HG02610 (cell line): ENCODE measurements around the gene LIAS.
"Not testable (repeated sequence)": the region's sequence is repeated elsewhere in the genome, so short reads cannot be mapped to it uniquely, and the experiment has no call there.

Experiments used
- ATAC-seq: cut with Tn5 transposase; IDR thresholded peaks from one replicate; pipeline ENCODE4 v1.9.1; 2021; ENCODE audit warnings: mild to moderate bottlenecking, moderate library complexity; ENCODE audit not compliant: unreplicated experiment

Gene LIAS

DNA sequence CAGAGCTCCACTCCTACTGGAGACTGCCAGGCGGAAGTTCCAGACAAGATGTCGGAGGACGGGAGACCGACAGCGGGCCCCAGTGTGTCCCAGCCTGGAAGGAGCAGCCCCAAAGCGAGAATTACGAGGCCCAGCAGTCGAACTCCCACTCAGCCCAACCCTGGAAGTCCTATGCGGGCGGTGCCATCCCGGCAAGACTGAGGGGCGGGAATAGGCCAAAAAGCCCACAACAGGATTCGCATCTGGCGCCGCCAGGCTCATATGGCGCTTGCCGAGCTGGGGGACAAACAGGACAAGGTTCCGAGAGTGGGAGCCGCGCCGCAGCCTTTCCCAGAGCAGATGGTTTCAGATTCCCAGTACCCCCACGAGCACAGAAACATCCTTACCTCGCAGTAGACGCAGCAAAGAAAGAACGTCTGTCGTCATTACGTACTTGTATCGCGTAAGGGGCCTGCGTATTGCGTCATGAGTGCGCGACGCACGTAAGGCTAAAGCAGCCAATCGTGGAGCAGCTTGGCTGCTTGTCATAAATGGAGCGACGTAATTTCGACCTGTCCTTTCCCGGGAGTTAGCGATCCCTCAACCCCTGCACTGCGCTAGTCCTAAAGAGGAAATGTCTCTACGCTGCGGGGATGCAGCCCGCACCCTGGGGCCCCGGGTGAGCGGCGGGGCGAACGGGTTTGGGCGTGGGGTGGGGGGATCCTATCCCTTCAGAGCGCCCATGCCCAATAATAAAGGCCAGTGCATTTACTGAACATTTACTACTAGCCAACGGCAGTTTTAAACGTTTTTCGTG is at the start of gene LIAS, which contains the start of gene RPL9:
LIAS (plus strand) TSS at position 552 of the 796 bp plus-strand sequence; CDS start at position 614, 62 bp downstream.
RPL9 (minus strand) TSS at position 418 of the 796 bp plus-strand sequence. CDS start 483 bp downstream, outside the sequence.
- peak; percentile 82 for ATAC-seq

DNA sequence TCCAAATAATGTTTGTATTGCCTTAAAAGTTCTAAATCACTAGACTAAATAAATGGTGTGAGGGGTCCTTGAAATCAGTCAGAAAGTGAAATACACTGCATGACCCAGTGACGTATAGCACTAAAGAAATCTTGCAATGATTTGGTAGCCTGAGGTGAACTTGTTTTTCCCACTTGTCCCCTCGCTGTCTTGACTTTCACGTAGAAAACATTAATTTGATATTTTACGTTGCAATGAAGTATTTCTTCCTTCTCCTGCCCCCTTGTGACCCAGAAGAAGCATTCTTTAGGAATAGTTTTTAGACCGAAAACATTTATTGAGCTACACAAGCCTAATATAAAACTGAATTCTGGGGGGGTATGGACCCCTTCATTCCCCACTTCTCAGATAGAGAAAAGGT is 48.4 kb upstream of the LIAS start:
- no peak for ATAC-seq

DNA sequence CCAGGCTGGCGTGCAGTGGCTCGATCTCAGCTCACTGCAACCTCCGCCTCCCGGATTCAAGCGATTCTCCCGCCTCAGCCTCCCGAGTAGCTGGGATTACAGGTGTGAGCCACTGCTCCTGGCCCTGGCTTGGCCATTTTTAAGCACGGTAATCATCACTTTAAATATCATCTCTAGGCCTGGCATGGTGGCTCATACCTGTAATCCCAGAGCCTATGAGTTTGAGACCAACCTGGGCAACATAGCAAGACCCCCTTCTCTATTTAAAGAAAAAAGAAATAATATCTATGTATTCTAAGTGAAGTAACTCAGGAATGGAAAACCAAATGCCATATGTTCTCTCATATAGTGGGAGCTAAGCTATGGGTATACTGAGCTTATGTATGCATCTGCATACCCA is 47.3 kb upstream of the LIAS start:
- ATAC-seq: not testable (repeated sequence)

DNA sequence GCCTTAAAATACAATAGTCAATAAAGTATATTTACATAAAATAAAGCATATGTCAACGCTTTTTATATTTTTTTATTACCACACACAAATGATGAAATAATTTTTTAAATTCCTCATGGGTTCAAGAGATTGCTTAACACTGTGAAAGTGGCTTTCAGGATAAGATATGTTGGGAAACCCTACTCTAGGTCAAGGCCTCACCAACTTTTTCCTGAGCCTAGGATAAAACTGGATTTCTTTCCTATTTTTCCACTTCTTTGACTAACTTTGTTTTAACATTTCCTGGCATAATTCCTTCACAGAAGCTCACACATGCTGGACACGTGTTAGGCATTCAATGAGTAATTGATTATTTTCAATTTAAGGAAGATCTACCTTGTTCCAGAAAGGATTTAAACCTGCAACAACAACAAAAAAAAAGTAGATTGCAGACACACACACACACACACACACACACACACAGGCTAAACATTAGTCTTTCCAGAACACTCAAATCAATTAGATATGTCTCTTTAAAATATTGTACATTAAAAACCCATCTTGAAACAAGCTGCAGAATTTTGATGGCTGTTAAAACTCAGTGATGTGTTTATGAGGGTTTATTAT is 43.1 kb upstream of the LIAS start:
- no peak for ATAC-seq

DNA sequence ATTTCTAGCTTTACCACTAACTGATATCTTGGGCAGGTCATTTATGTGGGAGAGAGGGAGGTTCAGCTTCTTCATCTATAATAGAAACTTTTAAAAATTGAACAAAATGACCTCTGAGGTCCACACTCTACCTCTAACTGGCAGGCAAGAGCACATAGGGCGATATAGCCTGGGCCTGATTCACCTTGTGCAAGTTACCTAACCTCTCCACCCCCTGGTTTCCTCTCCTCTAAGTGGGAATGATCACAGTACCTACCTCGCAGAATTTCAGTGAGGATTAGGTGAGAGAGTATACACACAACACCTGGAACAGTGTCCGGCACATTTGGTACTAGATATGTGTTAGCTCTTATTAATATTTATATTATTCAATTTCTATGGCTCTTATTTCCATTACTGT is 36.6 kb upstream of the LIAS start:
- ATAC-seq: no peak

DNA sequence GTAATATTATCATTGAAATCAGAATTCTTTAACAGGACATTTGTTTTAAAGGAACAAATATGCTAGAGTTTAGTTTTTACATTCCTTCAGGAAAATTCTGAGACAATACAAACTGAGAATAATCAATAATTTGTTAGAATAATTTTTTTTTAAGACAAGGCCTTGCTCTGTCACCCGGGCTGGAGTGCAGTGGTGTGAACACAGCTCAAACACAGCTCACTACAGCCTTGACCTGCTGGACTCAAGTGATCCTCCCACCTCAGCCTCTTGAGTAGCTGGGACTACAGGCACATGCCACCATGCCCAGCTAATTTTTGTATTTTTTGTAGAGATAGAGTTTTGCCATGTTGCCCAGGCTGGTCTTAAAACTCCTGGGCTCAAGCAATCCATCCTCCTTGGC is 33.6 kb upstream of the LIAS start:
- ATAC-seq: not testable (repeated sequence)

DNA sequence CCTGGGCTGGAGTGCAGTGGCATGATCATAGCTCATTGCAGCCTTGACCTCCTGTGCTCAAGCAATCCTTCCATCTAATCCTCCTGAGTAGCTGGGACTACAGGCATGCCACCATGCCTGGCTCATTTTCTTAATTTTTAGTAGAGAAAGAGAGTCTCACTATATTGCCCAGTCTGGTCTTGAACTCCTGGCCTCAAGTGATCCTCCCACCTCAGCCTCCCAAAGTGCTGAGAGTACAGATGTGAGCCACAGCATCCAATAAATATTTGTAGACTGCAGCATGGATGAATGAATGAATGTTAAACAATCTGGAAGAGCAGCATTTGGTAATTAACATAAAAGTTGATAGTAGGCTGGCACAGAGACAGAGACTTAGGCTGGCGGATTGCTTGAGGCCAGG is 32.1 kb upstream of the LIAS start:
- ATAC-seq: no peak

DNA sequence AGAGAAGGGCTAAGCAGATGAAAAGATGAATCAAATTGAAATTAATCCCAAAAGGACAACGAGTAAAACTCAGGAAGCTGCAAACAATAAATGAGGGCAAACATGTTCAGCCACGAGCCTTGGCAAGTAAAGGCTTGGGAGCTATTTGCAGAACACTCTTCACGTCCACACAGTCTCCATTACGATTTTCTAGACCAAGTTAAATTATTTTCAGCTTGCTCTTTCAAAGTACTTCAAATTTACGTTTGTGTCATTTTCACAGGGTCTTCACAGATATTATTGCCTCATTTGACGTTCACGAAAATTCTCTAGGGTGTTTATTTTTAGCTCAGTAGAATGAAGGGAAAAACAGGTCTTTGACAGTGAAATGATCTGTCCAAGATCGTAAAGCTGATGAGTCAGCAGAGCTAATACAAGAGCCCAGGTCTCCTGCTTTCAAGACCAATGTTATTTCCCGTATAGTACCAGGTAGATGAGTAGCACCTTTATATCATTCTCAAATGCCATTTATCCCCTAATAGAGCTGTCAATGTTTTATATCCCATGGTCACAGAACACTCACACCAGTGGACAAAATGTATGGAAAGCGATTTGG is 31.2 kb upstream of the LIAS start:
- ATAC-seq: no peak

DNA sequence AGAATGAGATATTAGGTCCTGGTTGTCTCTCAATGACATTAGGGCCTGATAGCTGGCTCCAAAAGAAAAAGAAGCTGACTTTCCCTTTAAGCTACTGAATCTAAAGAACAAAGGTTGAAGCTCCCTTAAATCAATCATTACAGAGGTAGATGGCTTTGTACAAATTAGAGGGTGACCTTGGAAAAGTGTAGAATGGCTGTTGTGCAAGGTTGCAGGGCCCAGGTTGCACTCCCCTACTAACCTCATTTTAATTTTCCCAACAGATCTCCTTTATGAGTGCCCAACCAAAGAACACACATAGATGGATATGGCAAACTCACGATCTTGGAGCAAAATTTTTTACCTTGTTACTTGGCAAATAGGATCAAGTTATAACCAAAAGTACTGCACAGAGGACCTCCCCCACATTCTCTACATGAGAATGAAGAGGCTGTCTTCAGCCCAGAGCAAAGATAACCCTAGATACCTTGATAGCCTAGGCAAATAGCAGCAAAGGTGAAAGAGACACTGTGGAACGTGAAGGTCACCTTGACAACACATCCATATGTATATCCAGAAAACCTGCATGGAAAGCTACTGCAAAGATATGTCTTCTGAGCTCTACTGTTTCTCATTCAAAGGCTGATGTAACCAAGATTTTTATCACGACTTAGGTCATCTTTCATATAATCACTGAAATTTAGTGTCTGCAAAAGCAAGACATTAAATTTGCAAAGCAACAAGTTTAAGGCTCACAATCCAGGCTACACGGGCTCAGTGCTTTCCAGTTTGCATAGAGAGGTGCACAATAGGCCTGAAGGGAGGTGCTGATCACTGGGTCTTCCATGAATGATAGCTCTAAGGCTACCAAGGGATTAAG is 29.2 kb upstream of the LIAS start:
- no peak for ATAC-seq

DNA sequence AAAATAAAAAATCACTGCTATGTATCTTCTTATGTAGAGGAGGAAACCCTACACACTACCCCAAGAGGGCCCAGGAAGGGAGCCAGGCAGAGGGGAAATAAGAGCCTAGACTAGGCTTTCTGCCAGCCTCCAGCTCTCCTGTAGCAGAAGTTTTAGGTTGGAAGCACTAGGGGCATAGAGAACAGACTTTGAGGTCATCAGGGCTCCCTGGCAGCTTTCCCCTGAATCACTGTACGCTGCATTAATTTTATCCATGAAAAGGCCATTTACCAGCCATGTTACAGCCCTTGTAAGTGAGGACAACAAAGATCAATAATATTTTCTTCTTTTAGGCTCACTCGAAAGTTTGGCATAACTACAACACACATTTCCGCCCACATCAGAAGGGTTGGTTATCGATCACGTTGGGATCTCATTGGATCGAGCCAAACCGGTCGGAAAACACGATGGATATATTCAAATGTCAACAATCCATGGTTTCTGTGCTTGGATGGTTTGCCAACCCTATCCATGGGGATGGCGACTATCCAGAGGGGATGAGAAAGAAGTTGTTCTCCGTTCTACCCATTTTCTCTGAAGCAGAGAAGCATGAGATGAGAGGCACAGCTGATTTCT is 24.9 kb upstream of the LIAS start:
- no peak for ATAC-seq

DNA sequence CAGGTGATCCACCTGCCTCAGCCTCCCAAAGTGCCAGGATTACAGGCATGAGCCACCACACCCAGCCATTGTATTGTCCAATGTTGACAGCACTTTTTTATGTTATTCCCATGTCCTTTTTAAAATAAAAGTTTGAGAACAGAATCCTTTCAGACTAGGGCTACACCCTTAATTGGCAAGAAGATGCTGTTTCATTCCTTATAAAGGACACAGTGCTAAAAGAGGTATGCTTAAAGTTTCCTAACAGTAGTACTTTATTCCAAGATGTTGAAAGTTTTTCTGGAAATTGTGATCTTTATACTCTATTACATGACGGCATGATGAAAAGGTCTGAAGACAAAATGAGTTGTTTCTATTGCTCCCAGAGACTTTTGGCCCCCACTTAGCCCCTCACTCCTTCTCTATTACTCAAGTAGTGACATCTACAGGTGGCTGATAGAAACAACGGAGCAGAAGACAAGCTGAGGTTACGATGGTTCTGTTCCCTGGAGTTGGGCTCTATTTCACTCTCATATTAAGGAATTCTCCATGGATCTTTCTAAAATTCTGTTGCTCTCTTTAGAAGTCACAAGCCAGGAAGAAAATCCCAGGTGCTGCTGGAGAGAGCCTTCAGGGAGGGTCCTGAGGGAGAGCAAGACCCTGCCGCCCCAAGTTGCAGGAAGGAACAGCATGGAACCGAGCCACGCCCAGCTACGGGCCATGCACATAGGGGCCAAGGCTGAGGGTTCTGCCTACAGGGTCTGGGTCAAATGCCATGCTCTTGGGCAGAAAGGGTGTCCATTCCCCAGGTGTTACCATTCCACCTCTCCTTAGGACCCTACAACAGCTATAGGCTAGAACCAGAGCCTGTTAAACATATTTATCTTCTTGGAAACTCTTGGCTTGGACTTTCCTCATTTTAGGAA is 22.9 kb upstream of the LIAS start:
- no peak for ATAC-seq

DNA sequence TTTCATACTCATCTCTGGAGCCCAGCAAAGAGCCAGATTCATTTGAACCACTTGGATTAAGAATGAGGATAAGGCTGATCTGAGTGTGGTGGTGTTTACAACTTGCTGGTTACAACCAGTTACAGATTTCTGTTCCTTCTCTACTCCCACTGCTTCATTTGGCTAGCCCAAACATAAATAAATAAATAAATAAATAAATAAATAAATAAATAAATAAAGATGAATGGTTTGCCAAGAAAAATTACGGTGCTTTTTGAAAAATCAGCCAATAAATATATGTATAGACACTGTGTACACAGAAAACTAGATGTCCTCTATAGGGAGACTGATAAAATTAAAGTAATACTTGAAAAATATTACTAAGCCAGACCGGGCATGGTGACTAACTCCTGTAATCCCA is 17.3 kb upstream of the LIAS start:
- ATAC-seq: no peak

DNA sequence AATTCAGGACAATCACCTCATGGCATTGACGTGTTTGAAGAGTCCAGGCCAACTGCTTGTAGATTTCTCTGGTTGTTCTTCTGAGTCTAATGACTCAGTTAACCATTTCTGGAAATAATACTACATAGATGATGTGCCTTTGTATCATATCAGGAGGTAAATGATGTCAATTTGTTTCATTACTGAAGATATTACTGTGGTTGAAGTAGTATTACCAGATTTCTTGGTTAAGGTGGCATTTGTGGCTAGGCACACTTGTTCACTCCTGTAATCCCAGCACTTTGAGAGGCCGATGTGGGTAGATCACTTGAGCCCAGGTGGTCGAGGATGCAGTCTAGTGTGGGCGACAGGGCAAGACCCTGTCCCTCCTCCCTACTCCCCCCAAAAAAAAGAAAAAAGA is 15.9 kb upstream of the LIAS start:
- no peak for ATAC-seq

DNA sequence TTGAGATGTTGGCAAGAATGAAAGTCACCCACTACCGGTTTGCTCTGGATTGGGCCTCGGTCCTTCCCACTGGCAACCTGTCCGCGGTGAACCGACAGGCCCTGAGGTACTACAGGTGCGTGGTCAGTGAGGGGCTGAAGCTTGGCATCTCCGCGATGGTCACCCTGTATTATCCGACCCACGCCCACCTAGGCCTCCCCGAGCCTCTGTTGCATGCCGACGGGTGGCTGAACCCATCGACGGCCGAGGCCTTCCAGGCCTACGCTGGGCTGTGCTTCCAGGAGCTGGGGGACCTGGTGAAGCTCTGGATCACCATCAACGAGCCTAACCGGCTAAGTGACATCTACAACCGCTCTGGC is 12.4 kb upstream of the LIAS start:
- ATAC-seq: no peak

DNA sequence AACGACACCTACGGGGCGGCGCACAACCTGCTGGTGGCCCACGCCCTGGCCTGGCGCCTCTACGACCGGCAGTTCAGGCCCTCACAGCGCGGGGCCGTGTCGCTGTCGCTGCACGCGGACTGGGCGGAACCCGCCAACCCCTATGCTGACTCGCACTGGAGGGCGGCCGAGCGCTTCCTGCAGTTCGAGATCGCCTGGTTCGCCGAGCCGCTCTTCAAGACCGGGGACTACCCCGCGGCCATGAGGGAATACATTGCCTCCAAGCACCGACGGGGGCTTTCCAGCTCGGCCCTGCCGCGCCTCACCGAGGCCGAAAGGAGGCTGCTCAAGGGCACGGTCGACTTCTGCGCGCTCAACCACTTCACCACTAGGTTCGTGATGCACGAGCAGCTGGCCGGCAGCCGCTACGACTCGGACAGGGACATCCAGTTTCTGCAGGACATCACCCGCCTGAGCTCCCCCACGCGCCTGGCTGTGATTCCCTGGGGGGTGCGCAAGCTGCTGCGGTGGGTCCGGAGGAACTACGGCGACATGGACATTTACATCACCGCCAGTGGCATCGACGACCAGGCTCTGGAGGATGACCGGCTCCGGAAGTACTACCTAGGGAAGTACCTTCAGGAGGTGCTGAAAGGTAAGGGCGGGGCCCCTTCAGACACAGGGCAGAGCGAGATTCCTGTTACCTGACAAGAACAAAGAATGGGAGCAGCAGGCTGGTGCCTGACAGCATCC is 11.8 kb upstream of the LIAS start:
- peak; percentile 86 for ATAC-seq

DNA sequence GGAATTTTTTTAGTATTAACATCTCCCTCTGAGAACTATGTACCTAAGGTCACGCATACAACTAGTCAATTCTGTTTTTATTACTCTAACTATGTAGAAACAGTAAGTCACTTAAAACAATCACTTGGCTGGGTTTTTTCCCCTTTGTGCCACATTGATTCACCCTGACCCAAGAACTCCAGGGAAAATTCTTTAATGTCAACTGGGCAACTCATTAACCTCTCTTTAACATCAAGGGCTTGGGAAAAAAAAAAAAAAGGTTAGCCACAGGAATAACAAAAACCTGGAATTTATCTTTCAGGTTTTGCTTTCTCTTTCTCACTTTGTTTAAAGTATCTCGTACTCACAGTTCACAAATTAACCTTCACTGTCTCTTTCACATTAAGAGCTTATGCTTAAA is 8.2 kb upstream of the LIAS start:
- ATAC-seq: no peak

DNA sequence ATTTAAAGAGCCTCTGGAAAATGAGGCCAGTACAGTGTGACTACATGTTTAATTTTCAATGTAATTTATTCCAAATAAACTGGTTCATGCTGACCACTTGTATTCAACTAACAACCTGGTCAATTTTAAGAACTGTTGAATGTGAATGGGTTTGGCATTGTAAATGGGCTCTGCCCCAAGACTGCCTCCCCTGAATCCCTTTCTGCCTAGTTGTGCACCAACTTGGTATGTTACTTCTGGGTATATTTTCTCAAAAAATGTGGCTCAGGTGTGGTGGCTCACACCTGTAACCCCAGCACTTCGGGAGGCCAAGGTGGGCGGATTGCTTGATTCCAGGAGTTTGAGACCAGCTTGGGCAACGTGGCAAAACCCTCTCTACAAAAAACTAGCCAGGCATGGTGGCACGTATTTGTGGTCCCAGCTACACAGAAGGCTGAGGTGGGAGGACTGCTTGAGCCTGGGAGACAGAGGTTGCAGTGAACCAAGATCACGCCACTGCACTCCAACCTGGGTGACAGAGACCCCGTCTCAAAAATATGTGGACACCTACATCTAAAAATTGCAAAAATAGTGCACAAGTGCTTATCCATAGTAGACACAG is 7.3 kb upstream of the LIAS start:
- ATAC-seq: no peak

DNA sequence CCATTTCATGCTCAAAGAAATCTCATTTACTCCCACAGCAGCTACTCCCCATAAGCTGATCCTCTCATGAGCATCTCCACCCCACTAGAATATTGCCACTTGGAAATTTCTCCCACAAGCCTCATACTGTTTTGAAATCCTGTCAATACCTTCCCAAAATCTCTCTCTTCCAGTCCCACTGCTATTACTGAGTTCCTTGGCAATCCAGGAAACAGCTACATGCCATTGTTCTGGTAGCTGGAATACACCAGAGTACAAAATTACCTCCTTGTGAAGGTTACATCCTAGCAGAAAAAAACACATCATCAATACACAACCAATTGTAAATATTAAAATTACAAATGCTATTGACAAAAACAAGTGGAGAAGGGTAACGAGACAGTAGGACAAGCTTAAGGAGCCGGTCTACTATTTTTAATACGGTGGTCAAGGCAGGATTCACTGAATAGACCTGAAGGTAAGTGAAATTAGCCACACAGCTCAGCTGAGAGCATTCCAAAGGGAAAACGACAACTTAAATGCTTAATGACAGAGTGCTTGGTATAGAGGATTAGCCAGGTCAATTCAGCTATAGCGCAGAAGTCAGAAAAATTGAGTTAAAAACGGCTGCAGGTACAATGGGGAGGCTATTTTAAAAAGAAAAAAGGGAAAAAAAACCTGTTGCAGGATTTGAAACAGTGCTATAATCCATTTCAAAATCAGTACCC is 6.5 kb upstream of the LIAS start:
- no peak for ATAC-seq
